Lower leg skin (tissue), 4 donors: Measurements from ENCODE around the gene ST13. TPM values are rescaled to one million over a fixed set of nuclear protein-coding genes. Genes with fewer than 3 reads are reported as not detected.
"Not testable (repeated sequence)": the region's sequence is repeated elsewhere in the genome, so short reads cannot be mapped to it uniquely, and the experiment has no call there.

Experiments used
- DNase-seq, 2 donors: peaks; one replicate each; pipeline ENCODE4 v3.0.0-alpha.2; 2019; ENCODE audit warnings: low spot score in 2 of 2
- H3K4me3 ChIP-seq: fragments of 200-600 bp; sonication (generic); 2 replicates; pipeline ENCODE4 v1.5.1; 2017; ENCODE audit warnings: mild to moderate bottlenecking, low read depth; ENCODE audit not compliant: poor library complexity, severe bottlenecking
- POLR2A ChIP-seq, 2 donors: fragments of 450-650 bp; IDR thresholded peaks; one replicate each; pipeline ENCODE4 v1.6.1; 2016 to 2017; ENCODE audit warnings: antibody characterized with exemption in 2 of 2, mild to moderate bottlenecking in 1 of 2, moderate library complexity in 1 of 2
- WGBS, 2 donors: methylation state at CpG; one replicate each; pipeline ENCODE4 v1.1.5; 2018; 5-methylcytosine and 5-hydroxymethylcytosine counted together
- intact Hi-C: fragments of 100-400 bp; cut with DNase I; formaldehyde crosslinking; loops from one replicate; pipeline ENCODE4 v1.15.0; 2023; ENCODE audit warnings: low total_unique reads
- total RNA-seq, 4 donors: library from RNA; depleted of rRNA; stranded (reverse); fragments of >200 nt; gene quantifications; one replicate each; pipeline ENCODE4 v1.1.0, GENCODE V29; 2016
- TF ChIP-seq, protein P1 (sequence below), 3 donors: fragments of 450-650 bp; IDR thresholded peaks; one replicate each; pipeline ENCODE4 v1.5.1; 2016; ENCODE audit warnings: antibody characterized with exemption in 3 of 3, mild to moderate bottlenecking in 3 of 3, moderate library complexity in 2 of 3

Gene ST13
- total RNA-seq, 4 donors from 2014 or later = 130 to 143 (median 139) TPM

DNA sequence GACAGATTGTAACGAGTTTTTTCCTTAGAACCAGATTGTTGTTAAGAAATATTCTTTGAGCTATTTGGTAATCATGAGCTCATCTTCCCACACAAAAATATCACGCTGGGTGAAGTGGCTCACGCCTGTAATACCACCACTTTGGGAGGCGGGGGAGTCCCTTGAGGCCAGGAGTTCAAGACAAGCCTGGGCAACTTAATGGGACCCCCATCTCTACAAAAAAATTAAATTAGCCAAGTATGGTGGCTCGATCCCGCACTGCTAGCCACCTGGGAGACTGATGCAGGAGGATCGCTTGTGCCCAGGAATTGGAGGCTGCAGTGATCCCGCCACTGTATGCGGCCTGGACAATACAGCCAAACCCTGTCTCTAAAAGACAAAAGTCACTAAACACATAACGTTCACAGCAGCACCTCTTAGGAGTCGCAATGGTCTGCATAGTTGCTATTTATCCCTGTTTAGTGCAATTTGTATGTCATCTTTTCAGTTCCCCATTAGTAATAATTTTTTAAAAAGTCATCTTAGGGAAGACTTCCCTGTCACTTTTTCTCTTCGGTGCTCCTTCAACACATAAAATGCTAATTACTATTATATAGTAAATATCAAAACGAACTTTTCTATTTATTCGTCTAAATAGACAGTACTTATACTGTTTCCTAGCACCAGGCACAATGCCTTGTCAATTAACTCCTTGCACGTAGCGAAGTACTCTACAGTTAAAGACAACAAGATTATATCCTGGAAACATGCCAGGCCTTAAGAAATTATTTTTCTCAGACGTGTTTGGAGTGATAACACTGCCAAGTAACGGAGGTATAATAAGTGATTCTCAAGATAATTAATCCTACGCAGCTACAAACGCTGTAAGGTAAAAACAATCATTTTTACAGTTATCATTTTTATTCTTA is 1.1 kb downstream of the ST13 start:
- no peak for TF ChIP-seq POLR2A (IDR thresholded peaks at IDR 0.05)
- TF ChIP-seq, protein P1, sequence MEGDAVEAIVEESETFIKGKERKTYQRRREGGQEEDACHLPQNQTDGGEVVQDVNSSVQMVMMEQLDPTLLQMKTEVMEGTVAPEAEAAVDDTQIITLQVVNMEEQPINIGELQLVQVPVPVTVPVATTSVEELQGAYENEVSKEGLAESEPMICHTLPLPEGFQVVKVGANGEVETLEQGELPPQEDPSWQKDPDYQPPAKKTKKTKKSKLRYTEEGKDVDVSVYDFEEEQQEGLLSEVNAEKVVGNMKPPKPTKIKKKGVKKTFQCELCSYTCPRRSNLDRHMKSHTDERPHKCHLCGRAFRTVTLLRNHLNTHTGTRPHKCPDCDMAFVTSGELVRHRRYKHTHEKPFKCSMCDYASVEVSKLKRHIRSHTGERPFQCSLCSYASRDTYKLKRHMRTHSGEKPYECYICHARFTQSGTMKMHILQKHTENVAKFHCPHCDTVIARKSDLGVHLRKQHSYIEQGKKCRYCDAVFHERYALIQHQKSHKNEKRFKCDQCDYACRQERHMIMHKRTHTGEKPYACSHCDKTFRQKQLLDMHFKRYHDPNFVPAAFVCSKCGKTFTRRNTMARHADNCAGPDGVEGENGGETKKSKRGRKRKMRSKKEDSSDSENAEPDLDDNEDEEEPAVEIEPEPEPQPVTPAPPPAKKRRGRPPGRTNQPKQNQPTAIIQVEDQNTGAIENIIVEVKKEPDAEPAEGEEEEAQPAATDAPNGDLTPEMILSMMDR (IDR thresholded peaks at IDR 0.05) = no peak
- peak in 1 of 2 donors; percentile 26 for DNase-seq
- peak overlapping the region; percentile 97 for H3K4me3 ChIP-seq
- intact Hi-C loops = no loop called here
- 24 to 26% methylated on average over 20 of the region's 20 CpGs for WGBS, 2 donors

DNA sequence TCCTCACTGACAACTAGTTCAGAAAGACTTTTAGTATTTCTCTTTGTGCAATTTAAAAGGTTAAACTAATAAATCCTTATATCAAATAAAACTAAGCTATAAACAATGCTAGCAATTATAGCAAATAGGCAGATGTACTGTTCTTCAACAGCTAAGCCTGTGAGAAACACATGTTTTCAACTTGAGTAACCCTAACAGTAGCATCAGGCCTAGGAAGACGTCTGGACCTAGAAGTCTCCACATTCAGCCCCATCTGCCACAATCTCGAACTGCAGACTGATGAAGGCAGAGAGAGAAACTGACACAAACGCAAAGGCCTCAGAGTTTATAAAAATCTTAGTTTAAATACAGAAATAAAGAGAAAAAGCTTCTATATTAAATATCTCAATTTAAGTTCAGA is 2.5 kb downstream of the ST13 start:
- H3K4me3 ChIP-seq = no peak overlapping the region
- intact Hi-C loops = no loop called here
- 31 to 33% methylated on average over 3 of the region's 3 CpGs for WGBS, 2 donors
- DNase-seq = no peak
- no peak for TF ChIP-seq POLR2A (IDR thresholded peaks at IDR 0.05)
- TF ChIP-seq, protein P1 (IDR thresholded peaks at IDR 0.05) = no peak

DNA sequence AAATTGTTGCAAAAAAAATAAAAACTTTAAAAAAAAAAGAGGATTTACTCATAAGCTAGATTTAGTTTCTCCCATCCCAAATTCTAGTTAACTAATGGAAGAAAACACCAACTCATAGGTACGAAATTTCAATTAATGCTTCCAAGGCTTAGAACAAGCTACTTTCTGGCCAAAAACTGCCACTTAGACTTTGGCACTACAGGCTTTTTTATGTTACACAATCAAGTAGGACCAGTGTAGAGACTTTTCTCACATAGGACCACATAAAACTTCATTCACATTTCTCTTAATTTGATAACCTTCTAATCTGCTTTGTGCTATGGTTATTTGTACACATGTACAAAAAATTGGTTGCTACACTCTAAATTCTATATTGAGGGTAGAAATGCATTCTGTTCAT is 3.1 kb downstream of the ST13 start:
- no peak for DNase-seq
- no peak overlapping the region for H3K4me3 ChIP-seq
- intact Hi-C loops = no loop called here
- TF ChIP-seq, protein P1 (IDR thresholded peaks at IDR 0.05) = no peak
- TF ChIP-seq POLR2A (IDR thresholded peaks at IDR 0.05) = no peak
- WGBS, 2 donors = 53 to 61% methylated on average over 1 of the region's 1 CpG

DNA sequence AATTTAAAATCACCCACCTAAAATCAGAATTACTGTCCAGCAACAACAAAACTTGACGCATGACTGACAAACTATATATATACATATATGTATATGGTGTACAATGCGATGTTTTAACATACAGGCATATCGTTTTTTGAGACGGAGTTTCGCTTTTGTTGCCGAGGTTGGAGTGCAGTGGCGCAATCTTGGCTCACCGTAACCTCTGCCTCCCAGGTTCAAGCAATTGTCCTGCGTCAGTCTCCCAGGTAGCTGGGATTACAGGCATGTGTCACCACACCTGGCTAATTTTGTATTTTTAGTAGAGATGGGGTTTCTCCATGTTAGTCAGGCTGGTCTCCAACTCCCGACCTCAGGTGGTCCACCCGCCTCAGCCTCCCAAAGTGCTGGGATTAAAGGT is 10.6 kb downstream of the ST13 start:
- 90 to 92% methylated on average over 11 of the region's 11 CpGs for WGBS, 2 donors
- intact Hi-C loops = not testable (repeated sequence)

DNA sequence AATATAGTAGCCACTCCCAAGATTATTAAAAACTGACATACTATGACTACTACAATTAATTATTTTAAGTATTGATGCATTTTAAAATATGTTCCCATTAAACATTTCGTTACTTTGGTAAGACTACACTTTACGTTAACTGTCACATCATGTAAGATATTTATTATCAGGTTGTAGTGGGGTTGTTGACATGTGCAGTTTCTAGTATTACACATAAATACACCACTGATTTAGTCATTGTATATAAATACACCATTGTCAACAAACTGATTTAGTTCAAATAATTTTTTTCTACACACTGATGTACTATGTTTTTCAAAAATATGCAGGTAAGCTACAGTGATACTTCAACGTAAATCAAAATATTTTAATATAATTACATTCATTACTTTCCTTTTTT is 11.5 kb downstream of the ST13 start:
- no peak for DNase-seq
- intact Hi-C loops = no loop called here
- H3K4me3 ChIP-seq = no peak overlapping the region
- TF ChIP-seq POLR2A (IDR thresholded peaks at IDR 0.05) = no peak
- TF ChIP-seq, protein P1 (IDR thresholded peaks at IDR 0.05) = no peak
- 96 to 97% methylated on average over 3 of the region's 3 CpGs for WGBS, 2 donors

More for the DNA sequence above, 10.6 kb downstream of the ST13 start:
- not testable (repeated sequence) for DNase-seq, H3K4me3 ChIP-seq

DNA sequence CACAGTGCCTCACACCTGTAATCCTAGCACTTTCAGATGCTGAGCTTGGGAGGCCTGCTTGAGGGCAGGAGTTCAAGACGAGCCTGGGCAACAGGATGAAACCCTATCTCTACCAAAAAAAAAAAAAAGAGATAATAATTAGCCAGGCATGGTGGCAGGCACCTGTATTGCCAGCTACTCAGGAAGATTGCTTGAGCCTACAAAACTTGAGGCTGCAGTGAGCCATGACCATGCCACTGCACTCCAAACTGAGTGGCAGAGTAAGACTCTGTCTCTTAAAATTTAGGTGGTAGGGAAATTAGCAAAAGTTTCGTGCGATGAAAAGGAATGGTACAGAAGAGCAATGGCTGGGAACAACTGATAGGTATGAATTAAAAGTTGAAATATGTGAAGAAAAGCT is 18.0 kb downstream of the ST13 start:
- TF ChIP-seq, protein P1 (IDR thresholded peaks at IDR 0.05) = no peak
- no peak for TF ChIP-seq POLR2A (IDR thresholded peaks at IDR 0.05)
- DNase-seq = no peak
- intact Hi-C loops = no loop called here
- H3K4me3 ChIP-seq = no peak overlapping the region
- 82 to 94% methylated on average over 3 of the region's 3 CpGs for WGBS, 2 donors
